Measurements from ENCODE around the gene FRA10AC1. TPM values are rescaled to one million over a fixed set of nuclear protein-coding genes. Genes with fewer than 3 reads are reported as not detected.

FRA10AC1 gene
- total RNA-seq, 4 donors from 2014 or later: 1.9 to 37.4 (median 13.9) TPM

GRCh38 chr10:93718937-93719725 is 16.7 kb upstream of the FRA10AC1 start:
- Histone ChIP-seq H3K27me3 (peaks cover 2% of the 10 kb centered on the region), H3K27ac (no peak overlapping the region), H3K4me1 (no peaks in the 10 kb centered on the region), H3K36me3 (no peaks in the 10 kb centered on the region), H3K4me3 (no peak overlapping the region), H3K9me3 (no peaks in the 10 kb centered on the region)
- DNase-seq: no peak
- intact Hi-C loops (cut with DNase I; ENCODE audit: low total_unique reads) (no loop called here), in situ Hi-C loops (cut with MboI; ENCODE audit: low pct_ligation_motif_present in 1 of 4, low pct_unique_long_range_greater_than_20kb in 1 of 4, low sequenced_read_pairs in 3 of 4) (no loop called here)
- WGBS, 2 donors (ENCODE audit: low coverage in 1 of 2): 38 to 51% methylated on average over 7 to 8 of the region's 8 CpGs
- TF ChIP-seq POLR2A (IDR thresholded peaks at IDR 0.05): no peak
- TF ChIP-seq CTCF (IDR thresholded peaks at IDR 0.05): no peak
- no peak for TF ChIP-seq POLR2AphosphoS5 (IDR thresholded peaks at IDR 0.05)

DNA sequence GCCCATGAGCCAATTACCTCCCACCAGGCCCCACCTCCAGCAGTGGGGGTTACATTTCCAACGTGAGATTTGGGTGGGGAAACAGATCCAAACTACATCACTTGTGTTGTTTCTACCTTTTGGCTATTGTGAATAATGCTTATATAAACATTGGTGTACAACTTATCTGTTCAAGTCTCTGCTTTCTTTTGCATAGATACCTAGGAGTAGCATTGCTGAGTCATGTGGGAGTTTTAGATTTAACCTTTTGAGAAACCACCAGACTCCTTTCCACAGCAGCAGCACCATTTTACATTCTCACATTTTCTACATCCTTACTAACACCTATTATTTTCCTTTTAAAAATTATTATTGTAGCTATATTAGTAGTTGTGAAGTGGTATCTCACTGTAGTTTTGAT is 14.4 kb upstream of the FRA10AC1 start:
- Histone ChIP-seq H3K27ac (no peak overlapping the region), H3K36me3 (no peaks in the 10 kb centered on the region), H3K4me1 (no peaks in the 10 kb centered on the region), H3K9me3 (no peaks in the 10 kb centered on the region), H3K27me3 (no peaks in the 10 kb centered on the region), H3K4me3 (no peak overlapping the region)
- no peak for TF ChIP-seq CTCF (IDR thresholded peaks at IDR 0.05)
- TF ChIP-seq POLR2AphosphoS5 (IDR thresholded peaks at IDR 0.05): no peak
- TF ChIP-seq POLR2A (IDR thresholded peaks at IDR 0.05): no peak
- TF ChIP-seq EP300 (IDR thresholded peaks at IDR 0.05; ENCODE audit: low read depth): no peak
- in situ Hi-C loops (cut with MboI; ENCODE audit: low pct_ligation_motif_present in 1 of 4, low pct_unique_long_range_greater_than_20kb in 1 of 4, low sequenced_read_pairs in 3 of 4) (no loop called here), intact Hi-C loops (cut with DNase I; ENCODE audit: low total_unique reads) (no loop called here)
- DNase-seq: no peak
- 14 to 33% methylated on average over 1 of the region's 1 CpG for WGBS, 2 donors (ENCODE audit: low coverage in 1 of 2)

DNA sequence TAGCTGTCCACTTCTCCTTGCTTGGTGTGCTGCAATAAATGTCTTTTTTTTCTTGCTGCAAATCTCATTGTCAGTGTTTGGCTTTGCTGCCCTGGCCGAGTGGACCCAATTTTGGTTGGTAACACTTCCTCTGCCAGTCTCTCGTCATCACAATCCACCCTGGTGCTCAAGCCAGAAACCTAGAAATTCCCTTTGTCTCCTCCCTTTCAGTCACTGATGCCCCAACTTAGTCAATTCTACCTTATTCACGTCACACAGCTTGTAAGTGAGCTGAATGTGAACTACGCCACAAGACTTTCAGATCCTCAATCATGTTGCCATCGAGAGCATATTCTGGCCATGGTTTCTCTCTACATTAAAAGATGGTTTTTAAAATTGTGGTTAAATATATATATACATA is 13.0 kb upstream of the FRA10AC1 start:
- Histone ChIP-seq H3K27me3 (no peaks in the 10 kb centered on the region), H3K27ac (no peak overlapping the region), H3K36me3 (no peaks in the 10 kb centered on the region), H3K4me3 (no peak overlapping the region), H3K9me3 (no peaks in the 10 kb centered on the region), H3K4me1 (no peaks in the 10 kb centered on the region)
- TF ChIP-seq POLR2A (IDR thresholded peaks at IDR 0.05): no peak
- 68 to 81% methylated on average over 5 of the region's 5 CpGs for WGBS, 2 donors (ENCODE audit: low coverage in 1 of 2)
- intact Hi-C loops (cut with DNase I; ENCODE audit: low total_unique reads): no loop called here
- DNase-seq: no peak
- in situ Hi-C loops (cut with MboI; ENCODE audit: low pct_ligation_motif_present in 1 of 4, low pct_unique_long_range_greater_than_20kb in 1 of 4, low sequenced_read_pairs in 3 of 4): no loop called here

- no peaks in the 10 kb centered on the region for H3K27me3 ChIP-seq
- no peak overlapping the region for H3K27ac ChIP-seq
- no peak overlapping the region for H3K4me3 ChIP-seq
- no peak for TF ChIP-seq EP300 (IDR thresholded peaks at IDR 0.05; ENCODE audit: low read depth)
- TF ChIP-seq CTCF (IDR thresholded peaks at IDR 0.05): no peak
- TF ChIP-seq POLR2AphosphoS5 (IDR thresholded peaks at IDR 0.05): no peak
- TF ChIP-seq POLR2A (IDR thresholded peaks at IDR 0.05): no peak
- H3K4me1 ChIP-seq: no peaks in the 10 kb centered on the region
- in situ Hi-C loops (cut with MboI; ENCODE audit: low pct_ligation_motif_present in 1 of 4, low pct_unique_long_range_greater_than_20kb in 1 of 4, low sequenced_read_pairs in 3 of 4) (no loop called here), intact Hi-C loops (cut with DNase I; ENCODE audit: low total_unique reads) (no loop called here)
- DNase-seq: no peak
- 73 to 80% methylated on average over 1 to 2 of the region's 2 CpGs for WGBS, 2 donors (ENCODE audit: low coverage in 1 of 2)
- H3K36me3 ChIP-seq: no peaks in the 10 kb centered on the region
- no peaks in the 10 kb centered on the region for H3K9me3 ChIP-seq
Measured at GRCh38 chr10:93712593-93712992, 10.2 kb upstream of the FRA10AC1 start.

DNA sequence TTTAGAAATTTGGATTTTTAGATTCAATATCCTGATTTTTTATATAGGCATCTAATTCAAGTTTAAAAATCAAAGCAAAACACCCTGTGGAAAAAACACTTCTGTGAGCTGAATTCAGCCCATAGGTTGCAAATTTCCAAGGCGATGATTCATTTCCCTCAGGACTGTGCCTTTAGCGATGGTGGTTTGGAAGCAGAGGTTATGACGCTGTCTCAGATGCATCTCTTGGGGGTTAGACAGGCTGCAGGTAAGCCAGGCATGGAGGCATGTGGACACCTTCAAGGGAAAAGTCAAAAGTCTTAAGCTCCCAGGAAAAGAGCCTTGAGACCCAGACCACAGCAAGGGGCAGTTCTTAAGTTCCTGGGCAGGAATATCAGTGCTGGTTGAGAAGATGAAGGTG is 9.5 kb upstream of the FRA10AC1 start:
- H3K27ac ChIP-seq: no peak overlapping the region

More for the DNA sequence above, 9.5 kb upstream of the FRA10AC1 start:
- Histone ChIP-seq H3K4me1 (no peaks in the 10 kb centered on the region), H3K36me3 (no peaks in the 10 kb centered on the region), H3K9me3 (no peaks in the 10 kb centered on the region), H3K27me3 (no peaks in the 10 kb centered on the region), H3K4me3 (no peak overlapping the region)
- intact Hi-C loops (cut with DNase I; ENCODE audit: low total_unique reads) (no loop called here), in situ Hi-C loops (cut with MboI; ENCODE audit: low pct_ligation_motif_present in 1 of 4, low pct_unique_long_range_greater_than_20kb in 1 of 4, low sequenced_read_pairs in 3 of 4) (no loop called here)
- DNase-seq: no peak
- TF ChIP-seq POLR2AphosphoS5 (IDR thresholded peaks at IDR 0.05): no peak
- no peak for TF ChIP-seq CTCF (IDR thresholded peaks at IDR 0.05)
- no peak for TF ChIP-seq EP300 (IDR thresholded peaks at IDR 0.05; ENCODE audit: low read depth)
- no peak for TF ChIP-seq POLR2A (IDR thresholded peaks at IDR 0.05)
- WGBS, 2 donors (ENCODE audit: low coverage in 1 of 2): 55% methylated on average over 3 of the region's 3 CpGs; no CpG with 5 or more reads in 1 of the 2 donors

Data from transverse colon (tissue), 4 donors.